SU-DHL-6 (cell line): ENCODE data around the gene FMN1.

Experiments used
- H2AFZ ChIP-seq: fragments of 200-600 bp; sonication (generic); 2 replicates; pipeline ENCODE4 v1.6.1; 2014; ENCODE audit warnings: low read depth, mild to moderate bottlenecking, moderate library complexity, mixed read lengths, antibody characterized with exemption, low read length; ENCODE audit not compliant: severe bottlenecking
- H3F3A ChIP-seq: fragments of 200-600 bp; shearing (Covaris generic); 2 replicates; pipeline ENCODE4 v1.6.0; 2016; ENCODE audit warnings: antibody characterized with exemption, mild to moderate bottlenecking; ENCODE audit not compliant: insufficient read depth
- H3K27ac ChIP-seq: fragments of 200-600 bp; sonication (generic); 2 replicates; pipeline ENCODE4 v1.5.1; 2016; ENCODE audit warnings: low read depth, mild to moderate bottlenecking, low read length, moderate library complexity, mixed read lengths
- H3K27me3 ChIP-seq: fragments of 200-600 bp; sonication (generic), shearing (Covaris generic); 2 replicates; pipeline ENCODE4 v1.6.0; 2014; ENCODE audit warnings: mild to moderate bottlenecking, low read length
- H3K36me3 ChIP-seq: fragments of 200-600 bp; sonication (generic); 2 replicates; pipeline ENCODE4 v1.6.1; 2014; ENCODE audit warnings: mild to moderate bottlenecking, low read length, mixed read lengths
- H3K4me2 ChIP-seq: fragments of 300-600, 200-600 bp; shearing (Covaris generic), sonication (generic); 2 replicates; pipeline ENCODE4 v1.6.0; 2014; ENCODE audit warnings: low read length, low read depth, mild to moderate bottlenecking; ENCODE audit not compliant: poor library complexity, severe bottlenecking
- H3K4me3 ChIP-seq: fragments of 200-600 bp; sonication (generic); 2 replicates; pipeline ENCODE4 v1.5.1; 2014; ENCODE audit warnings: antibody characterized with exemption, low read length, mild to moderate bottlenecking, mixed read lengths; ENCODE audit not compliant: insufficient read depth, poor library complexity, severe bottlenecking
- H3K79me2 ChIP-seq: fragments of 200-600 bp; sonication (generic); 2 replicates; pipeline ENCODE4 v1.6.1; 2014; ENCODE audit warnings: mild to moderate bottlenecking, low read length, moderate library complexity; ENCODE audit not compliant: insufficient read depth
- H3K9ac ChIP-seq: fragments of 200-600 bp; sonication (generic); 2 replicates; pipeline ENCODE4 v1.7.0; 2014; ENCODE audit warnings: mild to moderate bottlenecking, low read length
- H3K9me2 ChIP-seq: fragments of 200-600 bp; sonication (generic); replicated peaks from 2 replicates; pipeline ENCODE4 v1.6.1; 2014; ENCODE audit warnings: low read length; ENCODE audit not compliant: insufficient read depth
- H3K9me3 ChIP-seq: fragments of 200-600 bp; sonication (generic); 2 replicates; pipeline ENCODE4 v1.6.1; 2014; ENCODE audit warnings: low read length, mixed read lengths; ENCODE audit not compliant: insufficient read depth
- H4K20me1 ChIP-seq: fragments of 200-600 bp; sonication (generic); 2 replicates; pipeline ENCODE4 v1.6.1; 2014; ENCODE audit warnings: low read depth, mild to moderate bottlenecking, antibody characterized with exemption, low read length, moderate library complexity, mixed read lengths
- EZH2phosphoT487 ChIP-seq: fragments of 200-600 bp; sonication (generic), shearing (Covaris generic); conservative IDR thresholded peaks from 2 replicates; pipeline ENCODE4 v1.6.1; 2018; ENCODE audit warnings: mild to moderate bottlenecking, antibody characterized with exemption, low read length, moderate library complexity, mixed read lengths
- TF ChIP-seq, protein P1 (sequence below): fragments of 200-600 bp; sonication (generic); IDR thresholded peaks from one replicate; pipeline ENCODE4 v1.5.1; 2017; ENCODE audit warnings: antibody characterized with exemption, mild to moderate bottlenecking, low read length, moderate library complexity; ENCODE audit not compliant: insufficient read depth, poor library complexity, severe bottlenecking

FMN1 gene, protein sequence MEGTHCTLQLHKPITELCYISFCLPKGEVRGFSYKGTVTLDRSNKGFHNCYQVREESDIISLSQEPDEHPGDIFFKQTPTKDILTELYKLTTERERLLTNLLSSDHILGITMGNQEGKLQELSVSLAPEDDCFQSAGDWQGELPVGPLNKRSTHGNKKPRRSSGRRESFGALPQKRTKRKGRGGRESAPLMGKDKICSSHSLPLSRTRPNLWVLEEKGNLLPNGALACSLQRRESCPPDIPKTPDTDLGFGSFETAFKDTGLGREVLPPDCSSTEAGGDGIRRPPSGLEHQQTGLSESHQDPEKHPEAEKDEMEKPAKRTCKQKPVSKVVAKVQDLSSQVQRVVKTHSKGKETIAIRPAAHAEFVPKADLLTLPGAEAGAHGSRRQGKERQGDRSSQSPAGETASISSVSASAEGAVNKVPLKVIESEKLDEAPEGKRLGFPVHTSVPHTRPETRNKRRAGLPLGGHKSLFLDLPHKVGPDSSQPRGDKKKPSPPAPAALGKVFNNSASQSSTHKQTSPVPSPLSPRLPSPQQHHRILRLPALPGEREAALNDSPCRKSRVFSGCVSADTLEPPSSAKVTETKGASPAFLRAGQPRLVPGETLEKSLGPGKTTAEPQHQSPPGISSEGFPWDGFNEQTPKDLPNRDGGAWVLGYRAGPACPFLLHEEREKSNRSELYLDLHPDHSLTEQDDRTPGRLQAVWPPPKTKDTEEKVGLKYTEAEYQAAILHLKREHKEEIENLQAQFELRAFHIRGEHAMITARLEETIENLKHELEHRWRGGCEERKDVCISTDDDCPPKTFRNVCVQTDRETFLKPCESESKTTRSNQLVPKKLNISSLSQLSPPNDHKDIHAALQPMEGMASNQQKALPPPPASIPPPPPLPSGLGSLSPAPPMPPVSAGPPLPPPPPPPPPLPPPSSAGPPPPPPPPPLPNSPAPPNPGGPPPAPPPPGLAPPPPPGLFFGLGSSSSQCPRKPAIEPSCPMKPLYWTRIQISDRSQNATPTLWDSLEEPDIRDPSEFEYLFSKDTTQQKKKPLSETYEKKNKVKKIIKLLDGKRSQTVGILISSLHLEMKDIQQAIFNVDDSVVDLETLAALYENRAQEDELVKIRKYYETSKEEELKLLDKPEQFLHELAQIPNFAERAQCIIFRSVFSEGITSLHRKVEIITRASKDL (N-terminal part only)

DNA sequence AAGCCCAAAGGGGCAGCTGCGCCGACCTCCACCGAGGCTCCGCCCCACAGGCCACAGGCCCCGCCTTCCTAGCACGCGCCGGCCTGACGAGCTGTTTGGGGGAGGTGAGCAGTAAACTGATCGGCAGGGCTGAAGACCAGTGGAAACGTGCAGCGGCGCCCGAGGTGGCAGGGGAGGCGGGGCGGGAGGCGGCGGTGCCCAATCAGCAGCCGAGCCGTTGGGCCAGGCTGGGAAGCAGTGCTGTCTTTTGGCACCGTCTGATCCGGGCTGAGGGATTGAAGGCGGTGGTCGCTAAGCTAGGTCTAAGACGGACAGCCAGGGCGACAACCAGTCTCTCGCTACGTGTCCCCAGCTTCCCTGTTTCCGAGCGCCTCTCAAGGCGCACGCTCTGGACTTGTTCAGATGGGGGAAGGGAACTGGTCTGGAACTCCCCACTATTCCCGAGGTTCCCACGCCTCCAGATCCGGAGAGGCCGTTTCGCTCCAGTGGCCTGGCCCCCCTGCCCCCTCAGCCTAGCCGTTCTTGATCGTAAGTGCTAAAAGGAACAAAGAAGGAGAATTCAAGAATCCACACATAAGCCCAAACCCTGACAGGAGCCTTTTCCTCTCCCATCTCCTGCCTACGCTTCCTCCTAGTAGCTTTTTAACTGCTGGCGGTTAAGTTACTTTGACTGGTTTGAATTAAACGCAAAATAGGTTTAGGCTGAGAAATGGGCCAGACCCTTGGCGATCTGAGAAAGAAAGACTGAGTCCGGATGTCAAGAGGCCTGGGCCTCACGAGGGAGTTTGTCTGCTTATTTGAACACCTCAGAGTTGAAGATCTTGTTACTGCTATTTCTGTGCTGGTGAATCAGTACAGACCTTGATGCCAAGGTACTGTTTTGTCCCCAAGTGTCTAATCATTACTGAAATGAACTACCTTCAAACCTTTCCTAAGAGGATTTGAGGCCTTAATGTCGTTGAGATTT is at the start of gene FMN1:
TSS of gene FMN1 (minus strand) at position 11 of the 967 bp plus-strand sequence. CDS start 39,800 bp downstream, outside the sequence.
- Histone ChIP-seq H3K9ac (no peak within 1 kb of the TSS), H2AFZ (no peak within 1 kb of the TSS), H4K20me1 (no peaks in the 10 kb centered on the region), H3K4me2 (no peak within 1 kb of the TSS), H3K27ac (no peak within 1 kb of the TSS), H3K36me3 (no peaks in the 10 kb centered on the region), H3K27me3 (no peaks in the 10 kb centered on the region), H3K79me2 (no peaks in the 10 kb centered on the region), H3F3A (no peaks in the 10 kb centered on the region), H3K9me3 (no peaks in the 10 kb centered on the region), H3K4me3 (no peak within 1 kb of the TSS), H3K9me2 (no peaks in the 10 kb centered on the region)
- no peak for TF ChIP-seq EZH2phosphoT487
- TF ChIP-seq, protein P1, sequence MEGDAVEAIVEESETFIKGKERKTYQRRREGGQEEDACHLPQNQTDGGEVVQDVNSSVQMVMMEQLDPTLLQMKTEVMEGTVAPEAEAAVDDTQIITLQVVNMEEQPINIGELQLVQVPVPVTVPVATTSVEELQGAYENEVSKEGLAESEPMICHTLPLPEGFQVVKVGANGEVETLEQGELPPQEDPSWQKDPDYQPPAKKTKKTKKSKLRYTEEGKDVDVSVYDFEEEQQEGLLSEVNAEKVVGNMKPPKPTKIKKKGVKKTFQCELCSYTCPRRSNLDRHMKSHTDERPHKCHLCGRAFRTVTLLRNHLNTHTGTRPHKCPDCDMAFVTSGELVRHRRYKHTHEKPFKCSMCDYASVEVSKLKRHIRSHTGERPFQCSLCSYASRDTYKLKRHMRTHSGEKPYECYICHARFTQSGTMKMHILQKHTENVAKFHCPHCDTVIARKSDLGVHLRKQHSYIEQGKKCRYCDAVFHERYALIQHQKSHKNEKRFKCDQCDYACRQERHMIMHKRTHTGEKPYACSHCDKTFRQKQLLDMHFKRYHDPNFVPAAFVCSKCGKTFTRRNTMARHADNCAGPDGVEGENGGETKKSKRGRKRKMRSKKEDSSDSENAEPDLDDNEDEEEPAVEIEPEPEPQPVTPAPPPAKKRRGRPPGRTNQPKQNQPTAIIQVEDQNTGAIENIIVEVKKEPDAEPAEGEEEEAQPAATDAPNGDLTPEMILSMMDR = no peak

DNA sequence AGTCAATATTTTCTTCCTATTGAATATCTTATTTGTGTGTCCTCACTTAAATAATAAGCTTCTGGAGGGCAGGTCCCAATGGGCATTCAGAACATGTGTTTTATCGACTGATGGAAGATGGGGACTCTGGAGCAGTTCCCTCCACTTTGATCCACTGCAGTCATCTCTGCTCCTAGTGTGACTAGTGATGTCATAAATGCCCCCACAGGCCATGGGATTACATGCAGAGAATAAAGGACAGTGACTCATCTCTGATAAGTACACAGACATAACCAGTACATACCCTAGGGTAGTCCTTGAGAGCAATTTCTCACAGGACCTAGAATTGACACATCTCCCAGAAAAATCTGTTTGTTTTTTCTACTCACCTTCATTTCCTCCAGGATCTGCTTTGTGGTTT is 49.4 kb upstream of the FMN1 start:
- Histone ChIP-seq H3K9ac (no peak overlapping the region), H3K9me3 (no peaks in the 10 kb centered on the region), H3K9me2 (no peaks in the 10 kb centered on the region), H3K79me2 (no peaks in the 10 kb centered on the region), H3F3A (no peaks in the 10 kb centered on the region), H4K20me1 (no peaks in the 10 kb centered on the region), H3K36me3 (no peaks in the 10 kb centered on the region), H2AFZ (no peak overlapping the region), H3K4me3 (no peak overlapping the region), H3K27ac (no peak overlapping the region), H3K27me3 (no peaks in the 10 kb centered on the region), H3K4me2 (no peak overlapping the region)
- no peak for TF ChIP-seq EZH2phosphoT487
- TF ChIP-seq, protein P1 = no peak

GRCh38 chr15:33243393-33243792 is 48.9 kb upstream of the FMN1 start:
- TF ChIP-seq, protein P1 = no peak
- no peak for TF ChIP-seq EZH2phosphoT487
- Histone ChIP-seq H3F3A (no peaks in the 10 kb centered on the region), H3K4me3 (no peak overlapping the region), H3K27ac (no peak overlapping the region), H4K20me1 (no peaks in the 10 kb centered on the region), H3K79me2 (no peaks in the 10 kb centered on the region), H2AFZ (no peak overlapping the region), H3K9me2 (no peaks in the 10 kb centered on the region), H3K9ac (no peak overlapping the region), H3K9me3 (no peaks in the 10 kb centered on the region), H3K4me2 (no peak overlapping the region), H3K36me3 (no peaks in the 10 kb centered on the region), H3K27me3 (no peaks in the 10 kb centered on the region)
